Hippocampal formation (tissue), 2 donors: Measurements from ENCODE around the gene TSPAN14.
"Not testable (repeated sequence)": the region's sequence is repeated elsewhere in the genome, so short reads cannot be mapped to it uniquely, and the experiment has no call there.

ENCODE experiments used
- DNase-seq, 2 donors: peaks; one replicate each; lab custom pipeline; 2025; lab: John Stamatoyannopoulos, UW

Gene TSPAN14

DNA sequence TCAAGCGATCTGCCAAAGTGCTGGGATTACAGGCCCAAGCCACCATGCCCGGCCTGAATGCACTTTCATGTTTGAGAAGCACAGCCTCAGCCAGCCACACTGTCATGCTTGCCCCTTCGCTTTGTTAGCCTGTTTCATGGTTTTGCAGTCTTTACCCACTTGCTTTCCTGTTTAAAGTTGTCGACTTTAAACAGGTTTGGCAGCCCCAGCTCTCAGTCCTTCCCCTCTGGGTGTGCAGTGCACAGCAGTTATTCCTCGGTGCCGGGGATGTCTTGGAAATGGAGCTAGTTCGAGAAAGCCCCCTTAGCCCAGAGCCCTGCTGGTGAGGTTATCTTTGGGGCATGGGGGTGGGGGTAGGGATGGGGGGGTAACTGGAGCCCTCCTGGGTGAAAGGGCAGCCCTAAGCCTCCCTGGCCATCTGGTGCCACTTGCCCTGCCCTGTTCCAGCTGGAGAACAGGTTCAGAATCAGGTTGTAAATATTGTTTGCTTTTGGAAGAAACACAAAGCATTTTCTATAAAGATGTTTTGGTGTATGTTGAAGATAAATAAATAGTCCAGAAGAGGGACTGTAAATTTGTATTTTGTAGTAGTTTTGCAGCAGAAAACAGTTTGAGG, 14.8 kb downstream of the TSPAN14 start:
- no peak for DNase-seq

DNA sequence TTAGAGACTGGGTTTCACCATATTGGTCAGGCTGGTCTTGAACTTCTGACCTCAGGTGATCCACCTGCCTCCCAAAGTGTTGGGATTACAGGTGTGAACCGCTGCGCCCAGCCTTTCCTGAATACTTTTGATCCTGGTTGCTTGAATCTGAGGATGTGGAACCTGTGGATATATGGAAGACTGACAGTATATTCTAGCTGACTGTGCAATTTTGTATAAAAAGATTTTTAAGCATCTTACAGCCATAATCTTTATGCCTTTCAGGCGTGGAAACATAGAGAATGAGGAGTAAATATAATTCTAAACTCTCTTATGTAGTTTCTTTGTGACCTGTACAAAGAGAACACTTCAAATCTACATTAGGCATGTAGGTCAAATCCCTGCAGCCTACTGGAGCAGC, 16.2 kb downstream of the TSPAN14 start:
- DNase-seq: no peak

- no peak for DNase-seq
Measured at GRCh38 chr10:80471001-80471400, 16.9 kb downstream of the TSPAN14 start.

- no peak for DNase-seq
Measured at GRCh38 chr10:80471715-80472233, 17.7 kb downstream of the TSPAN14 start.

- no peak for DNase-seq
Measured at GRCh38 chr10:80472234-80473095, 18.4 kb downstream of the TSPAN14 start.

DNA sequence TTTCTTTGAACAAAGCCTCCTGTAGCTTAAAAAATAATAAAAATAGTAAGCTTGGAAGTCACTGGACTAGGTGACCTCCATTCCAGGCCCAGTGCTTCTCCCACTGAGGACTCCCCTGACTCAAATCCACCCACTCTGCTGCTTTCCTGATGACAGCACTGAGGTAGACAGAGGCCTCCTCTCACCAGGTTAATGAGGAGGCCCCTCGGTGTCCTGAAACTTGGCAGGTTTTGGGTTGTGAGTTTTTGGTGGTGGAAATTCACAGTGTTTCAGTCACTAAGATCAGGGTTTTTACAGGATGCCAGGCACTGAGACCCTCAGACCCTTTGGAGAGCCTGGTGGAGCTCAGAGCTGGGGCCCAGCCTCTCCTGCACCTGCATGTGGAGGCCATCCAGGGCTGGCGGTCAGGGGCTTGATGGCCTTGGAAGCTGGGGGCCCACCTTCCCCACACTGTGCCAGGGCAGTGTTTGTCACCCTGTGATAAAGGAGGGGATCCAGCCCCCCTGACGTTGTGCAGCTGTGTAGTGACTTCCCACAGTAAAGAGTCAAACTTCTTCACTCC, 19.1 kb downstream of the TSPAN14 start:
- no peak for DNase-seq

GRCh38 chr10:80473692-80474596, 19.8 kb downstream of the TSPAN14 start:
- no peak for DNase-seq

GRCh38 chr10:80474597-80474910, 20.4 kb downstream of the TSPAN14 start:
- no peak for DNase-seq

DNA sequence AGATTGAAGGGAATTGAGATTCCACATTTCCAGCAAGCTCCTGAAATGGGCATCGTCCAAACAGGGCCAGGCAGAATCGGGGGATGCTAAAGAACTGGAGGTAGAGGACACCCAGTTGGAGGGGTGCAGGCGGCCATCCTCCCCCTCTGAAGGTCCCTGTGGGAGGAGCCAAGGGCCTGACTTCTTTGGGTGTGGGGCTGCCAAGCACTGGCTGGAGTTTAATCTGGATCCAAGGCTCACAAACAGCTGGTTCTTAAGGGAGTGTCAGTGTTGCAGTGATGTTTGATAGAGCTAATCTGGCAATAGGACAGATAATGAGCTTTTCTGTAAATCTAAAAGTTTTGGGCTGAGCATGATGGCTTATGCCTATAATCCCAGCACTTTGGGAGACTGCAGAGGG, 20.8 kb downstream of the TSPAN14 start:
- no peak for DNase-seq

DNA sequence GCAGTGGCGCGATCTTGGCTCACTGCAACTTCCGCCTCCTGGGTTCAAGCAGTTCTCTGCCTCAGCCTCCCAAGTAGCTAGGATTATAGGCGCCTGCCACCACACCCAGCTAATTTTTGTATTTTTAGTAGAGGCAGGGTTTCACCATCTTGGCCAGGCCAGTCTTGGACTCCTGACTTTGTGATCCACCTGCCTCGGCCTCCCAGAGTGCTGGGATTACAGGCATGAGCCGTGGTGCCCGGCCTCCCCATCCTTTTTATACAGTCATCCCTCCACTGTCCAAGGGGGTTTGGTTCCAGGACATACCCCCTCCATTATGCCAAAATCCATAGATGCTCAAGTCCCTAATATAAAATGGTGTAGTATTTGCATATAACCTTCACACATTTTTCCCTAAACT, 21.5 kb downstream of the TSPAN14 start:
- DNase-seq: not testable (repeated sequence)

DNA sequence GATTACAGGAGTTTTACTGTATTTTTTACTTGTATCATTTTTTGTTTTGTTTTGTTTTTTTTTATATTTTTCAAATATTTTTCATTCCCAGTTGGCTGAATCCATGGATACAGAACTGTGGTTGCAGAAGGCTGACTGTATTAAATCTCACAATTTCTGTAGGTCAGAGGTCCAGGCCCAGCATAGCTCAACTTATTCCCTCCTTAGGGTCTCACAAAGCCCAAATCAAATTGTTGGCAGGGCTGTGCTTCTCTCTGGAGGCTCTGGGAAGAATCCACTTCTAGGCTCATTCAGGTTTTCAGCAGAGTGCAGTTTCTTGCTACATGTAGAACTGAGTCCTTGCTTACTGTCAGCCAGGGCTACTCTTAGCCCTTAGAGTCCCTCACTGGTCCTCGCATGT, 22.6 kb downstream of the TSPAN14 start:
- no peak for DNase-seq

DNA sequence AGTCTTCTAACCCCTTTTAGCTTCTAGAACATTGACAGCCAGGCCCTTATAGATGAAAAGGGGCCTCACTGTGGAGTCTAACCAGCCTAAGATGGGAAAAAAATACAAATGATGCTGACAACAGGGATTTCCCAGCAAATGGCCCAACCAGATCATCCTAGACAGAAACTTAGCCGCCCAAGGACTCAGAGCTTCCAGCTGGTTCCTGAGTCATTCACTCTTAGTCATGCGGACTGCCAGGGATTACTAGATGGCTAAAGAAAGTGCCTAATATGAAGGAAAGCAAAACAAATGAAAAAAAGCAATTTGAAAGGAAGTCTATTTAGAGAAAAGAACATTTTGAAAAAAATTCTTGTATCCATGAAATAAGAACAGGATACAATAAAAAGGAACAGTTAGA, 23.7 kb downstream of the TSPAN14 start:
- DNase-seq: no peak

DNA sequence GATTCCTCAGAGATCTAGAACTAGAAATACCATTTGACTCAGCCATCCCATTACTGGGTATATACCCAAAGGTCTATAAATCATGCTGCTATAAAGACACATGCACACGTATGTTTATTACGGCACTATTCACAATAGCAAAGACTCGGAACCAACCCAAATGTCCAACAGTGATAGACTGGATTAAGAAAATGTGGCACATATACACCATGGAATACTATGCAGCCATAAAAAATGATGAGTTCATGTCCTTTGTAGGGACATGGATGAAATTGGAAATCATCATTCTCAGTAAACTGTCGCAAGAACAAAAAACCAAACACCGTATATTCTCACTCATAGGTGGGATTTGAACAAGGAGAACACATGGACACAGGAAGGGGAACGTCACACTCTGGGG, 26.3 kb downstream of the TSPAN14 start:
- DNase-seq: not testable (repeated sequence)

- no peak for DNase-seq
Measured at GRCh38 chr10:80480852-80481251, 26.7 kb downstream of the TSPAN14 start.

GRCh38 chr10:80484243-80484642, 30.1 kb downstream of the TSPAN14 start:
- no peak for DNase-seq

GRCh38 chr10:80484676-80485075, 30.6 kb downstream of the TSPAN14 start:
- no peak for DNase-seq

- no peak for DNase-seq
Measured at GRCh38 chr10:80485076-80485945, 31.2 kb downstream of the TSPAN14 start.

DNA sequence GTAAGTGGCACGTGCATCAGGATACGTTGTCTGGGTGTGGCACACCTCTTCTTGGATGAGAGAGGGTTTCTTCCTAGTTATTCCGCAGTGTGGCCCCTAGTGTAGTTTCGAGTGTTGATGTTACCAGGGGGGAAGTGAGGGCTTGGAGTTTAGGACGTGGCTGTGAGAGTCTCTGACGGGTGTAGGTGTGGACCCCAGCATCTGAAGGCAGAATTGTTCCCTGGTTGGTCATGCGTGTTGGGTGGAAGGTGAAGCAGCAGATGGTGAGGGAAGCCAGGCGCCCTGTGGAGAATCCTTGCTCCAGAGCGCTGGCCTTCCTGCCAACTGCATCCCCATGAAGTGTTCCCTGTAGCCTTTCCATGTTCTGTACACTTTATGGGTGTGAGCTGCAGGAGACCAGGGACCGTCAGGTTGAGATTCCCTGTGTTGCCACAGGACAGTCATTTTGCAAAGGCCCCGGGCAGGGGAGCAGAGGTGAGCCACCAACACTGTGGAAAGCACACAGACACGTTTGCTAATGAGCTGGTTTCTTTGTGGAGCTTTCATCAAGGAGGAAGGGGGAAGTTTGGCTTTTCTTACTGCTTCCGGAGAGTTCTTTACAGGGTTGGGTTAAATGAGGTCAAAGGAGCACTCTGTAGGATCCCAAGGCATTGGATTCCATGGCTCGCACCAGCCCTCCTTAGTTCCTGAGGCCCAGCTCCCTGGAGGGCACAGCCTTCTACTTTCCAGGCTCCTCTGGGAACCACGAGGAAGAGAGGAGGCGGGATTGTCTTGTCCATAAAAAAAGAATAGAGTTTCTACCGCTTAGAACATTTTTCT, 32.0 kb downstream of the TSPAN14 start:
- DNase-seq: no peak

DNA sequence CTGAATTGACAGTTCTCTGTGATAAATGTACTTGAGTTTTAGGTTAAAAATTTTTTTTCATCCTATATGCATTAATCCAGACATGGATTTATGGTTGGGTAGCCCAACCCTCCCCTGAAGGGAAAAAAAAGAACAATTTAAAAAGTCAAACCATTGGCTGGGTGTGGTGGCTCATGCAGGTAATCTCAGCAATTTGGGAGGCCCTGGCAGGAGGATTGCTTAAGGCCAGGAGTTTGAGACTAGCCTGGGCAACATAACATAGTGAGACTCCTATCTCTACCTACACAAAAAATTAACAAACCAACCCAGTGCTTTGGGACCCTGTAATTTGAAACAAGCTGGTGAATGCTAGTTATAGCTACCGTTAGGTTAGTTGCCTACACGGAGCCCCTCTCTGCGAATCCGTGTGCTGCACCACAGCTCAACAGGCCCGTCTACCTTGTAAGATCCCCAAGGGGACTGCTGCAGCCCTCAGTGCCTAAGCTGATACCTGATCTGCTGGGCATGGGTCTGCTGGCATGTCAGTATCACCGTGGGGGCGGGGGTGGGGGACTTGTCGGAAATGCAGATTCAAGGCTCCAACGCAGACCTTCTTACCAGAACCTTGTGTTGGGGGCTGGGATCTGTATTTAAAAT, 32.8 kb downstream of the TSPAN14 start:
- DNase-seq: no peak

- no peak for DNase-seq
Measured at GRCh38 chr10:80487421-80487785, 33.3 kb downstream of the TSPAN14 start.
